HG03097 (cell line): ENCODE data around the gene NOP56.

Experiments used
- ATAC-seq: cut with Tn5 transposase; IDR thresholded peaks from one replicate; pipeline ENCODE4 v1.9.1; 2021; ENCODE audit not compliant: unreplicated experiment, low FRiP score

The NOP56 gene, protein sequence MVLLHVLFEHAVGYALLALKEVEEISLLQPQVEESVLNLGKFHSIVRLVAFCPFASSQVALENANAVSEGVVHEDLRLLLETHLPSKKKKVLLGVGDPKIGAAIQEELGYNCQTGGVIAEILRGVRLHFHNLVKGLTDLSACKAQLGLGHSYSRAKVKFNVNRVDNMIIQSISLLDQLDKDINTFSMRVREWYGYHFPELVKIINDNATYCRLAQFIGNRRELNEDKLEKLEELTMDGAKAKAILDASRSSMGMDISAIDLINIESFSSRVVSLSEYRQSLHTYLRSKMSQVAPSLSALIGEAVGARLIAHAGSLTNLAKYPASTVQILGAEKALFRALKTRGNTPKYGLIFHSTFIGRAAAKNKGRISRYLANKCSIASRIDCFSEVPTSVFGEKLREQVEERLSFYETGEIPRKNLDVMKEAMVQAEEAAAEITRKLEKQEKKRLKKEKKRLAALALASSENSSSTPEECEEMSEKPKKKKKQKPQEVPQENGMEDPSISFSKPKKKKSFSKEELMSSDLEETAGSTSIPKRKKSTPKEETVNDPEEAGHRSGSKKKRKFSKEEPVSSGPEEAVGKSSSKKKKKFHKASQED

DNA sequence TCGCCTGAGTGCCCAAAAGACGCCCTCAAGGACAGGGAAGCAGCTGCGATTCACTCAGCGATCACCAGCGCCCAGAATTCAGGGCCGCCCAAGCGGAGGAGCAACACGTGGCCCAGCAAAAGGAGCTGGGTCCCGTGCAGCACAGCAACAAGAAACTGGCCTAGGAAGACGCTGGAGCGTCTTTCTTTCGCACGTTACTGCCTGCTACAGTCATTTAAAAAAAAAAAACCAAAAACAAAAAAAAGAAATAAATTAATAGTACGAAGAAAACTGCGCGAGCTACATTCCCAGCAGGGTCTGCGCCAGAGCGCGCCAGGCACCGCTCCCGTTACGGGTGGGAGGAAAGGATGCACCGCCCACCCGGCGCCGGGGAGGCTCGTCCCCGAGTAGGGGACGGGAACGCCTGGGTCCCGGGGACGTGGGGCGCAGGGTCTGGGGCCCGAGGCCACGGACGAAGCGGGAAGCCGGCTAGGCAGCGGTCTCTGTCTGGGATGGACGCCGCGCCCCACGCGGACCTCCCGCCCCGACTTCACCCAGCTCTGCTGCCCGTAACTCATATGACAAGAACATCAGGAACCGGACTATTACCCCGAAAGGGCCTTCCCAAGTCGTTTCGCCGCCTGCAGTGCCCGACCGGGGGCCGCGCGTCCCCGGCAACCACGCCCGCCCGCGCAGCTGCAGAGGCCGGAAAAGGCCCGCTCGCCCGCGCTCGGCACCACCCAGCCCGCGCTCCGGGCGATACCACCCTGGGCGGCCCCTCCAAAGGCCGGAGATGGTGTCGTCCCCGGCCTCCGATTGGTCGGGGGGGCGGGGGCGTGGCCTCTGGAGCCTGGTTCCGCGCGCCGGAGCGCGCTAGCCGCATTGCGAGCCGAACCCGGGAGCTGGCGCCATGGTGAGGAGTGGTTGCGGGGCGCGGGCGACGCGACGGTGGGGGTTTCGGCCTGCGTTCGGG, at the start of gene NOP56:
Gene NOP56, plus strand, starts transcription at position 861 of the 952 bp plus-strand sequence. Its CDS starts 29 bp downstream, at position 890.
- ATAC-seq: peak; percentile 81

- no peak for ATAC-seq
Measured at GRCh38 chr20:2602746-2603145, 49.7 kb upstream of the NOP56 start.

DNA sequence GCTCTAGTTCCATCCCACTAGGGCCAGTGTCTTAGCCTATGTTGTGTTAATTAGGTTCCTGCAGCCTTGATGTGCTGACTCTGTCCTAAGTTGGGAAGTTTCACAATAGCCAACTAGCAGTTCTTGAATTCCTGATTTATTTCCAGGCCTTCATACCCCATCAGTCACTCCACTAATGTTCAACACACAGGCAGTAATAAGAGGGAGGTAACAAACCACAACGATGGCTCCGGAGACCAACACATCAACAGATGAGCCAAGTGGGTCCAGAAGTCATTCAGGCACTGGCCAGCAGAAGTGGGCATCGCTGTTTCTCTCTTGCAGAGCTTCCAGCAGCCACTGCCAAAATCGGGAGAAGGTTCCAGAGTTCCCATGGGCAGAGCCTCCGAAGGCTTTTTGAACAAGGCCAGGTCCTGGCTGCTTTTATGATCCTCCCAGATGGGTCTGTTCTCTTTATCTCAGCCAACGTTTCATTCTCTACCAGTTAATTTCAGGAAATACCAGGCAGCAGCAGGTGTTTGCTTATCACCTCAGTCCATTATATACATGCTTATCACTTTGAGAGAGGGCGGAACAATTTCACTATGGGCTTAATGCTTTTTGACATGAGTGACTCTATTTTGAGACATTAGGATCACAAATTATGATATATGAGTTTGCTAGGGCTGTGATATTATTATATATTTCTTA, 48.5 kb upstream of the NOP56 start:
- no peak for ATAC-seq

GRCh38 chr20:2604506-2604835, 48.0 kb upstream of the NOP56 start:
- no peak for ATAC-seq

DNA sequence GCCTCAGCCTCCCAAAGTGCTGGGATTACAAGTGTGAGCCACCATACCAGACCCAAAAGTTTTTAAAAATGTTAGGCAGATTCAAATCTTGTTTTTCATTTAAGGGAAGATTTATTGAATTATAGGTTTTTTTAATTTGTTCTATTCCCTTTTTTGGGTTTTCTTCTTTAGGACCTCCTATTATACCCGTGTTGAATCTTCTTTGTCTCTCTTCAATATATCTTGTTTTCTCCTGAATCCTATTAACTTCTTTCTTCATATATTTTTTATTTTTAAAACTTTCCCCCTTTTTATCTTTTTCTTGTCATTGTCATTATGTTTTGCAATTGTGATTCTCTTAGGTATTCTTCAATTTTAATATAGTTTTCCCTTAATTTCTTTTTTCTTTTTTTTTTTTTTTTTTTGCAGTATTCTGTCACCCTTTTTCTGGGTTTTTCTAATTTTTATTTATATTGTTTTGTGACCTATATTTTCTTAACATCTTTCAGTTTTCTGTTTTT, 45.9 kb upstream of the NOP56 start:
- no peak for ATAC-seq

DNA sequence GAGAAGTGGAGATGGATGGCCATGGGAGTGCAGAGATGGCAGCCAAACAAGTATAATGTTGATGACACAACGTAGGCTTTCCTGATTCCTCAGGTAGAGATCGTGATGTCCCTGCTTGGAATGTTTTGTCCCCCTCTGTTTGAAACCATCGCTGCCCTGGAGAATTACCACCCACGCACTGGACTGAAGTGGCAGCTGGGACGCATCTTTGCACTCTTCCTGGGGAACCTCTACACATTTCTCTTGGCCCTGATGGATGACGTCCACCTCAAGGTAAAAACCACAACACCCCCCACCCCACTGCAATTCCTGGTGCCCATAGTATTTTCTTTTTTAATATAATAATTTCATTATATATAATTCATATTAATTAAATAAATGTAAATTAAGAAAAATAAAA, 42.1 kb upstream of the NOP56 start:
- no peak for ATAC-seq

DNA sequence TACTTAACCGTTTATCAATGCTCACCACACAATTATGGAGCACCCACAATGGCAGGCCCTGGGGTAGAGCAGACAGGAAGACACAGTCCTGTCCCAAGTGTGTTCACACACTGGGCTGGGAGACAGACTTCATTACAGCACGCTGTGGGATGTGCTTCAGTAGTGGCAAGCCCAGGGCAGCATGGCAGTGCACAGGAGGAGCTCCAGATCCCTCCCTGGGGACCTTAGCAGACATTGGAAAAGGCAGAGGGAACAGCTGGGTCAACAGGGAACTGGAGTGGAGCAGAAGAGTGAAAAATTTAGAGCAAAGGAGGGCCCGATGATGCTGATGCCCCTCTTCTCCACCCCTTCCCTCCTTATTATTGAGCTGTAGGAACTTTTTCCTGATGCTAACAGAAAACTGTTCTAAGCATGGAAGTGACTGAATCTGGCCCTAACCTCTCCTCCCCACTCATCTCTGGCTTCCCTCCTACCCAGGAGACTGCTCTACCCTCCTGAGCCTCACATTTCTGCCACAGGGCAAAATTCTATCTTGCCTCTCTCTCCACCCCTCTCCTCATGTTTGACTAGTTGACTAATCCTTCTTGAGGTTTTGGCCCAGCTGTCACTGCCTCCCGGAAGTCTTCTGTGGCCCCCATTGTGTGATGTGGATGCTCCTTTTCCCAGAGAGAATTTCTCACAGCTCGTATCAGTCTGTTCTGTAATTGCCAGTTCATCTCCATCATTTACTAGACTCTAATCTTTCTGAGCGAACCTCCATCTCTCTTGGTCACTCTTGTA, 41.3 kb upstream of the NOP56 start:
- ATAC-seq: no peak

DNA sequence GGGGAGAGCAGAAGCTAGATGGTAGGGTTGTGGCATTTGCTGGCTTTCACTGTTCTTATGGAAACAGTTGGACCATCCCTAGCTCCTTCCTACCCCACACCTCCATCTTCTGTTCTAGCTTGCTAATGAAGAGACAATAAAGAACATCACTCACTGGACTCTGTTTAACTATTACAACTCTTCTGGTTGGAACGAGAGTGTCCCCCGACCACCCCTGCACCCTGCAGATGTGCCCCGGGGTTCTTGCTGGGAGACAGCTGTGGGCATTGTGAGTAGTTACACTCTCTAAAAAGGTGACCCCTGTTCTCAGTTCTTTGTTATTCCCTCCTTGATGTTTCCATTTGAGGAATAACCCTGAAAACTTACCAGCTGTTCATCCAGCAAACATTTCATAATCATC, 40.4 kb upstream of the NOP56 start:
- no peak for ATAC-seq

GRCh38 chr20:2616634-2617033, 35.8 kb upstream of the NOP56 start:
- ATAC-seq: no peak

DNA sequence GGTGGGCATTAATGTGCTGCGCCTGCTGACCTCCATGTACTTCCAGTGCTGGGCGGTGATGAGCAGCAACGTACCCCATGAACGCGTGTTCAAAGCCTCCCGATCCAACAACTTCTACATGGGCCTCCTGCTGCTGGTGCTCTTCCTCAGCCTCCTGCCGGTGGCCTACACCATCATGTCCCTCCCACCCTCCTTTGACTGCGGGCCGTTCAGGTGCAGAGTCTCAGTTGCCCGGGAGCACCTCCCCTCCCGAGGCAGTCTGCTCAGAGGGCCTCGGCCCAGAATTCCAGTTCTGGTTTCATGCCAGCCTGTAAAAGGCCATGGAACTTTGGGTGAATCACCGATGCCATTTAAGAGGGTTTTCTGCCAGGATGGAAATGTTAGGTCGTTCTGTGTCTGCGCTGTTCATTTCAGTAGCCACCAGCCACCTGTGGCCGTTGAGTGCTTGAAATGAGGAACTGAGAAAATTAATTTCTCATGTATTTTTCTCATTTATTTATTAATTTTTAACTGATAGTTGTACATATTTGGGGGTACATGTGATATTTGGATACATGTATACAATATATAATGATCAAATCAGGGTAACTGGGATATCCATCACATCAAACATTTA, 35.2 kb upstream of the NOP56 start:
- ATAC-seq: no peak

GRCh38 chr20:2618815-2619214, 33.6 kb upstream of the NOP56 start:
- no peak for ATAC-seq

DNA sequence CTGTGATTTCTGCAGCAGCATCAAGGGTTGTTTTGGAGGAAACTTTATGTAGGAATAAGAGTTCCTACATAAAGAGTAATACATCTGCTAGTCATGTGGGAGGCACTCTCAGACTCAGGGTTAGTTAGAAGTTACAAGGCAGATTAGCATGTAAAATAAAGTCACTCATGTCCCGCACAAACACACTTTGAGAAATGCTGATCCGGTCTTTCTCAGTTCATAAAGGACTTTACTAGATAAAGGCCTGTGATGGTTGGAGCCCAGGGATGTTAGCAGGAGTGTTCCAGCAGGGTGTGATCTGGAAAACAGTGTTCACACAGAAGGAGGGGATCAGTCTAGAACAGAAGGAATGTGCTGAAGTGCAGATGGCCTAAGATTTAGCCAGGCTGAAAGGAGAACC, 33.1 kb upstream of the NOP56 start:
- no peak for ATAC-seq

DNA sequence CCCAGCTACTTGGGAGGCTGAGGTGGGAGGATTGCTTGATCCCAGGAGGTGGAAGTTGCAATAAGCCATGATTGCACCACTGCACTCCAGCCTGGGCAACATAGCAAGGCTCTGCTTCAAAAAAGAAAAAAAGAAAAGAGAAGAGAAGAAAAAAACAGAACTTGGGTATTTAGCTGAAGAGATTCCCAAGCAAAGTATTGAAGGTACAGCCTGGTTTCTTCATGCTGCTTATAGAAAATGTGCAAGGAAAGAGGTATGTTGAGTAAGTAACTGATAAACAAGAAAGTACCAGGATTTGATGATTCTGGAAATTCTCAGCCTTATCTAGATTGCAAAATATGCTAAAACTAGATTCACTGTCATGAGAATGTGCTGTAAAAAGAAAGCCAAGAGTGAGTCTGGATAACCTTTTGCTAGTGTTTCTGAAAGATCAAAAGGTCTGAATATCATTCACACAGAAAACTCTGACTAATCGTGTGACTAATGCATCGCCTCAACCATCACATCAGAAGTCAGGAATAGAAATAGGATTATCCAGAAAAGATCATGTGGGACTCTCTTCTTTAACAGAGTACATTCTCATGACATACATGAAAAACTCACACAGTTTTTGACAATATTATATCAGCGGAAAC, 32.4 kb upstream of the NOP56 start:
- ATAC-seq: no peak

DNA sequence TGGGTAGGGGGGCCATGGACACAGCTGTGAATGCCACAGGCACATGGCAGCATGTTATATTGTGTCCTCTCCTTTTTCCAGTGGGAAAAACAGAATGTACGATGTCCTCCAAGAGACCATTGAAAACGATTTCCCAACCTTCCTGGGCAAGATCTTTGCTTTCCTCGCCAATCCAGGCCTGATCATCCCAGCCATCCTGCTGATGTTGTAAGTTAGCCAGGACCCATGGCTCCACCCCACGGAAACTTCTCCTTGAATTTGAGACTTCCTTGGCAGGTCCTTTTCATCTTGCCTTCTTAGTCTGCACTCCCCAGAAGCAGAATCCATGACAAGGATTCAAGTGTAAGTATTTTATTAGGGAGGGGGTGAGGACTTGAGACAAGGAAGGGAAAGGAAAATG, 28.2 kb upstream of the NOP56 start:
- ATAC-seq: no peak

GRCh38 chr20:2625062-2625461, 27.4 kb upstream of the NOP56 start:
- ATAC-seq: no peak

GRCh38 chr20:2626853-2627541, 25.4 kb upstream of the NOP56 start:
- no peak for ATAC-seq

- no peak for ATAC-seq
Measured at GRCh38 chr20:2631228-2631627, 21.2 kb upstream of the NOP56 start.

DNA sequence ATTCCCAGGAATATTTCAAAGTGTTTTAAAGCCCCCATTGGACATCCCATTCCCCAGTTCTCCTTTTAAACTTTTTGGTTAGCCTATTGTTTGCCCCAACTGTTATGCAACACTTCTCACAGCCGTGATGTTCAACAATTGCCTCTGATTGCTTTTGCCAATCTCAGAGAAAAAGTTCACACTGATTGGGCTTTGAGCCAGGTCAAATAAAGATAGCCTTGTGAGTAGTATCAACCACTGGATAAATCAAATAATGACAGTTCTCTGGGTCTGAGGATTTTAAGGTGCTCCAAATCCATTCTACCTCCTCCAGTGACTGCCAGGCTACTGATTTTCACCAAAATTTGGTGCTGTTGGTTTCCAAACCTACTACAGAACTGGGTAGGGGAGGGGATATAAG, 19.1 kb upstream of the NOP56 start:
- no peak for ATAC-seq
